Dedifferentiated amniotic fluid mesenchymal stem cell (primary cell): ENCODE measurements around the gene TBC1D3H.
"Not testable (repeated sequence)": the region's sequence is repeated elsewhere in the genome, so short reads cannot be mapped to it uniquely, and the experiment has no call there.

Experiments used
- DNase-seq: peaks from one replicate; pipeline ENCODE4 v3.0.0-alpha.2; 2016; ENCODE audit errors: extremely low spot score

The TBC1D3H gene

GRCh38 chr17:36388385-36389245 is at the start of gene TBC1D3H:
TBC1D3H (minus strand) TSS chr17:36388435; CDS start chr17:36386895, 1,540 bp downstream.
- DNase-seq = not testable (repeated sequence)

GRCh38 chr17:36428891-36429290 is 40.7 kb upstream of the TBC1D3H start:
- not testable (repeated sequence) for DNase-seq

- not testable (repeated sequence) for DNase-seq
Measured at GRCh38 chr17:36415180-36415941, 27.1 kb upstream of the TBC1D3H start.

- not testable (repeated sequence) for DNase-seq
Measured at GRCh38 chr17:36390943-36391645, 2.9 kb upstream of the TBC1D3H start.

- DNase-seq = not testable (repeated sequence)
Measured at GRCh38 chr17:36375938-36376337, 12.3 kb downstream of the TBC1D3H start.

GRCh38 chr17:36362496-36362895 is 25.7 kb downstream of the TBC1D3H start:
- DNase-seq = not testable (repeated sequence)
